ENCODE measurements around the gene TMEM123. TPM values are rescaled to one million over a fixed set of nuclear protein-coding genes. Genes with fewer than 3 reads are reported as not detected.

Gene TMEM123
- total and polyA plus RNA-seq, 2 donors (not counting 1 experiment from before 2014, with no cell fraction given): 36.7 to 422 TPM

- ATAC-seq (ENCODE audit: low read depth) (no peak), DNase-seq (no peak)
- POLR2A ChIA-PET: no interaction called here
- Mint-ChIP-seq H3K27me3 (no peaks in the 10 kb centered on the region), H3K4me1 (peaks cover 34% of the 10 kb centered on the region), H3K27ac (no peak overlapping the region), H3K4me3 (no peak overlapping the region), H3K9me3 (ENCODE audit: insufficient read depth) (no peaks in the 10 kb centered on the region)
- Histone ChIP-seq H3K27me3 (replicated peaks in 1 of 4; ENCODE audit: control extremely low read depth in 1 of 4, control insufficient read depth in 3 of 4, insufficient read depth in 4 of 4, low read length in 3 of 4) (no peaks in the 10 kb centered on the region), H3K9ac (ENCODE audit: low read length) (no peak overlapping the region), H2AFZ (ENCODE audit: insufficient read depth, low read depth, low read length, poor library complexity, severe bottlenecking) (no peak overlapping the region), H4K20me1 (ENCODE audit: control insufficient read depth, insufficient read depth, low read length, poor library complexity, severe bottlenecking) (peaks cover 41% of the 10 kb centered on the region), H3K9me3 (ENCODE audit: control extremely low read depth in 1 of 3, control insufficient read depth in 2 of 3, insufficient read depth in 1 of 3, low read length in 2 of 3) (no peaks in the 10 kb centered on the region), H3K79me2 (ENCODE audit: control insufficient read depth, insufficient read depth, low read length) (peaks cover 76% of the 10 kb centered on the region), H3K4me3 (ENCODE audit: control extremely low read depth in 1 of 5, extremely low read depth in 1 of 5, insufficient read depth in 1 of 5, low read depth in 2 of 5, low read length in 4 of 5) (no peak overlapping the region), H3K4me2 (replicated peaks; ENCODE audit: low read depth, low read length, poor library complexity, severe bottlenecking) (no peak overlapping the region), H3K4me1 (ENCODE audit: control insufficient read depth in 2 of 2, insufficient read depth in 2 of 2, low read length in 2 of 2) (no peaks in the 10 kb centered on the region), H3K27ac (ENCODE audit: low read length in 2 of 2) (peak overlapping the region in 1 of 2 donors; percentile 5), H3K36me3 (replicated peaks in 1 of 2; ENCODE audit: control extremely low read depth in 1 of 2, control insufficient read depth in 1 of 2, extremely low read depth in 1 of 2, insufficient read depth in 2 of 2, low read length in 1 of 2) (peaks cover 0 to 10% of the 10 kb centered on the region in 2 experiments)
- TF ChIP-seq EZH2 (IDR thresholded peaks at IDR 0.05; ENCODE audit: borderline replicate concordance, insufficient read depth, low read depth, low read length, poor library complexity, severe bottlenecking) (no peak), CTCF (IDR thresholded peaks at IDR 0.05) (no peak)
- CTCF ChIA-PET: interaction anchor here (1.1 to 1.9 kb wide), 4 partner anchors 18 to 88 kb away, joined by 3 to 10 read pairs (median 3); no protein-coding TSS in a partner anchor
- WGBS (ENCODE audit: insufficient coverage): no CpG with 5 or more reads among the region's 1 CpG
- intact Hi-C loops (cut with micrococcal nuclease): no loop called here
These were observed 44.2 kb downstream of the TMEM123 start for GRCh38 chr11:102408339-102408738.

GRCh38 chr11:102407901-102408300 lies 44.7 kb downstream of the TMEM123 start:
- Mint-ChIP-seq H3K27ac (no peak overlapping the region), H3K9me3 (ENCODE audit: insufficient read depth) (no peaks in the 10 kb centered on the region), H3K27me3 (no peaks in the 10 kb centered on the region), H3K4me1 (peaks cover 30% of the 10 kb centered on the region), H3K4me3 (no peak overlapping the region)
- Histone ChIP-seq H3K27ac (ENCODE audit: low read length in 2 of 2) (peak overlapping the region in 1 of 2 donors; percentile 5), H3K4me3 (ENCODE audit: control extremely low read depth in 1 of 5, extremely low read depth in 1 of 5, insufficient read depth in 1 of 5, low read depth in 2 of 5, low read length in 4 of 5) (no peak overlapping the region), H3K9ac (ENCODE audit: low read length) (no peak overlapping the region), H3K79me2 (ENCODE audit: control insufficient read depth, insufficient read depth, low read length) (peaks cover 71% of the 10 kb centered on the region), H2AFZ (ENCODE audit: insufficient read depth, low read depth, low read length, poor library complexity, severe bottlenecking) (no peak overlapping the region), H3K4me2 (replicated peaks; ENCODE audit: low read depth, low read length, poor library complexity, severe bottlenecking) (no peak overlapping the region), H4K20me1 (ENCODE audit: control insufficient read depth, insufficient read depth, low read length, poor library complexity, severe bottlenecking) (peaks cover 37% of the 10 kb centered on the region), H3K9me3 (ENCODE audit: control extremely low read depth in 1 of 3, control insufficient read depth in 2 of 3, insufficient read depth in 1 of 3, low read length in 2 of 3) (no peaks in the 10 kb centered on the region), H3K36me3 (replicated peaks in 1 of 2; ENCODE audit: control extremely low read depth in 1 of 2, control insufficient read depth in 1 of 2, extremely low read depth in 1 of 2, insufficient read depth in 2 of 2, low read length in 1 of 2) (peaks cover 0 to 10% of the 10 kb centered on the region in 2 experiments), H3K27me3 (replicated peaks in 1 of 4; ENCODE audit: control extremely low read depth in 1 of 4, control insufficient read depth in 3 of 4, insufficient read depth in 4 of 4, low read length in 3 of 4) (no peaks in the 10 kb centered on the region), H3K4me1 (ENCODE audit: control insufficient read depth in 2 of 2, insufficient read depth in 2 of 2, low read length in 2 of 2) (no peaks in the 10 kb centered on the region)
- TF ChIP-seq EZH2 (IDR thresholded peaks at IDR 0.05; ENCODE audit: borderline replicate concordance, insufficient read depth, low read depth, low read length, poor library complexity, severe bottlenecking): no peak
- no peak for TF ChIP-seq CTCF (IDR thresholded peaks at IDR 0.05)
- CTCF ChIA-PET: interaction anchor here (1.1 to 1.3 kb wide), 2 partner anchors 55 to 88 kb away, joined by 3 read pairs; no protein-coding TSS in a partner anchor
- POLR2A ChIA-PET: no interaction called here
- intact Hi-C loops (cut with micrococcal nuclease): no loop called here
- DNase-seq: no peak
- no peak for ATAC-seq (ENCODE audit: low read depth)
- WGBS (ENCODE audit: insufficient coverage): no CpG with 5 or more reads among the region's 3 CpGs

Measured in B cell (primary cell).